ENCODE measurements around the gene RYR2. TPM values are rescaled to one million over a fixed set of nuclear protein-coding genes. Genes with fewer than 3 reads are reported as not detected.

The RYR2 gene
- total RNA-seq, 6 experiments from 2014 or later = 0.02 to 0.43 (median 0.16) TPM

- WGBS (ENCODE audit: insufficient coverage, low coverage, low lambda C conversion rate, missing lambda C conversion rate) = 75% methylated on average over 2 of the region's 2 CpGs
- TF ChIP-seq POLR2A (IDR thresholded peaks at IDR 0.05) = no peak
- TF ChIP-seq CTCF (IDR thresholded peaks at IDR 0.05) = no peak
- H3K36me3 ChIP-seq = no peaks in the 10 kb centered on the region
These were observed 749.6 kb downstream of the RYR2 start for GRCh38 chr1:237791592-237791991.

GRCh38 chr1:237792149-237792548, 750.2 kb downstream of the RYR2 start:
- H3K4me1 ChIP-seq = peaks cover 0 to 4% (median 0%) of the 10 kb centered on the region in 4 donors
- TF ChIP-seq CTCF (IDR thresholded peaks at IDR 0.05) = no peak
- no peak for TF ChIP-seq POLR2A (IDR thresholded peaks at IDR 0.05)
- no peaks in the 10 kb centered on the region for H3K9me3 ChIP-seq
- intact Hi-C loops (cut with DNase I) = no loop called here
- 82% methylated on average over 5 of the region's 7 CpGs for WGBS (ENCODE audit: insufficient coverage, low coverage, low lambda C conversion rate, missing lambda C conversion rate)
- no peaks in the 10 kb centered on the region for H3K27me3 ChIP-seq
- ATAC-seq = no peak
- no peaks in the 10 kb centered on the region for H3K36me3 ChIP-seq
- DNase-seq = no peak
- no peak overlapping the region for H3K27ac ChIP-seq
- H3K4me3 ChIP-seq = no peak overlapping the region

More at GRCh38 chr1:237791592-237791991, 749.6 kb downstream of the RYR2 start:
- DNase-seq (no peak), ATAC-seq (no peak)
- Histone ChIP-seq H3K27me3 (no peaks in the 10 kb centered on the region), H3K9me3 (no peaks in the 10 kb centered on the region), H3K4me1 (peaks cover 0 to 4% (median 0%) of the 10 kb centered on the region in 4 donors), H3K4me3 (no peak overlapping the region), H3K27ac (no peak overlapping the region)
- intact Hi-C loops (cut with DNase I) = no loop called here

- no peaks in the 10 kb centered on the region for H3K36me3 ChIP-seq
- no peak overlapping the region for H3K4me3 ChIP-seq
- ATAC-seq = no peak
- no peak overlapping the region for H3K27ac ChIP-seq
- no peak for TF ChIP-seq POLR2A (IDR thresholded peaks at IDR 0.05)
- TF ChIP-seq CTCF (IDR thresholded peaks at IDR 0.05) = no peak
- intact Hi-C loops (cut with DNase I) = no loop called here
- peaks cover 0 to 4% (median 0%) of the 10 kb centered on the region in 4 donors for H3K4me1 ChIP-seq
- H3K9me3 ChIP-seq = no peaks in the 10 kb centered on the region
- H3K27me3 ChIP-seq = no peaks in the 10 kb centered on the region
- 83% methylated on average over 1 of the region's 1 CpG for WGBS (ENCODE audit: insufficient coverage, low coverage, low lambda C conversion rate, missing lambda C conversion rate)
- no peak for DNase-seq
These were observed 750.7 kb downstream of the RYR2 start for GRCh38 chr1:237792726-237793125.

GRCh38 chr1:237794071-237794470, 752.1 kb downstream of the RYR2 start:
- H3K4me1 ChIP-seq = peaks cover 0 to 4% (median 0%) of the 10 kb centered on the region in 4 donors
- TF ChIP-seq POLR2A (IDR thresholded peaks at IDR 0.05) (no peak), CTCF (IDR thresholded peaks at IDR 0.05) (no peak)
- ATAC-seq = peak; percentile 32 to 98 (median 67)
- intact Hi-C loops (cut with DNase I) = no loop called here
- H3K9me3 ChIP-seq = no peaks in the 10 kb centered on the region
- no peak for DNase-seq
- H3K27ac ChIP-seq = no peak overlapping the region
- WGBS (ENCODE audit: insufficient coverage, low coverage, low lambda C conversion rate, missing lambda C conversion rate) = 14% methylated on average over 3 of the region's 3 CpGs
- no peaks in the 10 kb centered on the region for H3K27me3 ChIP-seq
- H3K4me3 ChIP-seq = no peak overlapping the region
- no peaks in the 10 kb centered on the region for H3K36me3 ChIP-seq

GRCh38 chr1:237795558-237795957, 753.6 kb downstream of the RYR2 start:
- WGBS (ENCODE audit: insufficient coverage, low coverage, low lambda C conversion rate, missing lambda C conversion rate) = 82% methylated on average over 12 of the region's 13 CpGs
- ATAC-seq = no peak
- H3K9me3 ChIP-seq = no peaks in the 10 kb centered on the region
- intact Hi-C loops (cut with DNase I) = loop anchor here in 1 of 2 donors (5.0 kb wide), 1 partner anchor 113 kb away; no protein-coding TSS in a partner anchor
- H3K27me3 ChIP-seq = no peaks in the 10 kb centered on the region
- no peaks in the 10 kb centered on the region for H3K36me3 ChIP-seq
- DNase-seq = no peak
- H3K4me3 ChIP-seq = no peak overlapping the region
- H3K4me1 ChIP-seq = peaks cover 0 to 4% (median 0%) of the 10 kb centered on the region in 4 donors
- H3K27ac ChIP-seq = no peak overlapping the region
- no peak for TF ChIP-seq POLR2A (IDR thresholded peaks at IDR 0.05)
- TF ChIP-seq CTCF (IDR thresholded peaks at IDR 0.05) = no peak
